ENCODE results near the gene CTNND1.

The CTNND1 gene

DNA sequence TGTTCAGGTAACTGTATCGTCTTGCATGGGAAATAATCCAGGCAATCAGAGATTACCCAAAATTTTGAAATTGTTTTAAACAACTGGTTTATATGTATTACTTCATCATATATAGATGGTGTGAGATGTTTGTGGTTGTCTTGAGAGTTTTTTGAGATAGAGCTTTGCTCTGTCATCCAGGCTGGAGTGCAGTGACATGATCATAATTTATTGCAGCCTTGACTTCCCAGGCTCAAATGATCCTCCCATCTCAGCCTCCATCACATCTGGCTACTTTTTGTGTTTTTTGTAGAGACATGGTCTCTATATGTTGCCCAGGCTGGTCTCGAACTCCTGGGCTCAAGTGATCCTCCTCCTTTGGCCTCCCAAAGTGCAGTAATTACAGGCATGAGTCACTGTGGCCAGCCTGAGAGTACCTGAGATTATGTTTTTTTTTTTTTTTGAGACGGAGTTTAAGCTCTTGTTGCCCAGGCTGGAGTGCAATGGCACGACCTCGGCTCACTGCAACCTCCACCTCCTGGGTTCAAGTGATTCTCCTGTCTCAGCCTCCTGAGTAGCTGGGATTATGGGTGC is 11.5 kb downstream of the CTNND1 start:
- Mint-ChIP-seq H3K4me1 (ENCODE audit: low read depth) (peaks cover 13% of the 10 kb centered on the region), H3K27me3 (ENCODE audit: low read depth) (no peaks in the 10 kb centered on the region), H3K27ac (no peak overlapping the region), H3K9me3 (no peaks in the 10 kb centered on the region), H3K36me3 (ENCODE audit: low read depth) (no peaks in the 10 kb centered on the region), H3K4me3 (no peak overlapping the region)
- no peak for DNase-seq (ENCODE audit: low spot score)

- peaks cover 19% of the 10 kb centered on the region for H3K4me1 Mint-ChIP-seq (ENCODE audit: low read depth)
- H3K27ac Mint-ChIP-seq: no peak overlapping the region
- peaks cover 2% of the 10 kb centered on the region for H3K27me3 Mint-ChIP-seq (ENCODE audit: low read depth)
- no peak overlapping the region for H3K4me3 Mint-ChIP-seq
- no peak for DNase-seq (ENCODE audit: low spot score)
- H3K9me3 Mint-ChIP-seq: no peaks in the 10 kb centered on the region
- no peaks in the 10 kb centered on the region for H3K36me3 Mint-ChIP-seq (ENCODE audit: low read depth)
These were observed 13.9 kb downstream of the CTNND1 start for GRCh38 chr11:57775491-57775890.

DNA sequence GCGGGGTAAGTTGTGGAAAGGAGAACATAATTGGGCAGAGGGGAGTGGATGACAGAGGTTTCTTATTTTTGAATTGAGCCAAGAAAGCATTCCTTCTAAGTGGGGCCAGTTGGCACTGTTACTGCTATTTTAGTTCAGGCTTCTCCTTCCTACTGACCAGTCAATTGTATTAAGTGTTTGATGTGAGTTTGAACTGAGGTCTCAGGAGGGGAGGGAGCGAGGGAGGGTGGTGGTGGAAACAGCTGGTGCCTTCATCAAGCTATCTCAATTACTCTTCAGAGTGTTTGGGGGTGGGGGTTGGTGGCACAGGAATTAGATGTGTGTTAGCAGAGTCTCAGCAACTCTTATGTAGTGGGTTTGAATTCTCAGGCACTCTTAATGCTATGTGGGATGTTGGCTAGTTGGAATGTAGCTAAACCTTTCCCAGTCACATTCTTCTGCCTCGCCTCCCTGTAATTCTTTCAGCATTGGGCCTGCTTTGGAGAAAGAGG is 14.5 kb downstream of the CTNND1 start:
- H3K4me1 Mint-ChIP-seq (ENCODE audit: low read depth): peaks cover 19% of the 10 kb centered on the region

DNA sequence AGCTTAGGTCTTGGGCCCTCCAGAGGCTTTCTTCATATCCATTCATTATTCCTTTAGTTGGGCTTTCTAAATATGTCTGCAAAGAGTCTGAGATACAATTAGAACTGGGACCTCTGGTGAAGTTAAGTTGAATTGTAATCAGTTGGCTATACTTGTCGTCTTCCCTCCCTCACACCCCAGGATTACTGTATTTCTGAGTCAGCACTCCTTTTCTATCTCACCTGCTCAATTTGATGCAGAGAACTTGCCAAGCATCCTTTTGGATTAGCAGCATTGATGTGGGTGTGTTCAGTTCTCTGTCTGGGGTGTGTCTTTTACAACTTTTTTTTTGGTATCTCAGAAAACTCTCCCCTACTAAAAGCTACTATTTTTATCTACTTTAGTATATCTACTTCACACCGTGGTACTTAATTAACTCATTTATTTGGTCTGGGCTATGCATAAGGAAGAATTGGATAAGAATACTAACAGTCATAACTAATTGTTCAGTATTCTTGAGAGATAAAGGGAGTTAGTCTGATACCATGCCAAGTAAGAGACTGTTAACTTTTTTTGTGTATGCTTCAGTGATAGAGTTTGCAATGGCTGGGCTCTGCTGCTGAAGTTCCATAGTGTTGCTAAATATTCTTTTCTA is 15.1 kb downstream of the CTNND1 start:
- DNase-seq (ENCODE audit: low spot score): no peak
- Mint-ChIP-seq H3K36me3 (ENCODE audit: low read depth) (no peaks in the 10 kb centered on the region), H3K27me3 (ENCODE audit: low read depth) (peaks cover 2% of the 10 kb centered on the region), H3K4me1 (ENCODE audit: low read depth) (peaks cover 25% of the 10 kb centered on the region), H3K27ac (no peak overlapping the region), H3K9me3 (no peaks in the 10 kb centered on the region), H3K4me3 (no peak overlapping the region)

More for the DNA sequence above, 14.5 kb downstream of the CTNND1 start:
- H3K27me3 Mint-ChIP-seq (ENCODE audit: low read depth): peaks cover 2% of the 10 kb centered on the region
- H3K27ac Mint-ChIP-seq: no peak overlapping the region
- DNase-seq (ENCODE audit: low spot score): no peak
- no peaks in the 10 kb centered on the region for H3K36me3 Mint-ChIP-seq (ENCODE audit: low read depth)
- H3K9me3 Mint-ChIP-seq: no peaks in the 10 kb centered on the region
- no peak overlapping the region for H3K4me3 Mint-ChIP-seq

DNA sequence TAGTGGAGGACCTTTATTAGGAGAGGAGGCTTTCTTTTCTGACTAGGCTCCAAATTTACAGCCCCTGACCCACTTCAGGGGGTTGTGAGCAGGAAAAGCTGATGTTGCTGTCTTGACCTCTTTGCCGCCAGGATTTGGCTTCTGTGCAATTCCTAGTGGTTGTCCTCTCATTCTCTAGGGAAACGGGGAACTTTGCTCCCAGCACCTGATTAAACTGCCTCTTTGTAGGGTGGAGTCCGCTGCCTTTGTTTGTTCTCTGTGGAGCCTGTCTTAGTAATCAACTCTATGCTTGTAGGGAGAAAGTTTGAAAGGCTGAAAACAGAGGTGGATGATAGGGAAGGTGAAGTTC is 16.3 kb downstream of the CTNND1 start:
- Mint-ChIP-seq H3K27me3 (ENCODE audit: low read depth) (peaks cover 2% of the 10 kb centered on the region), H3K9me3 (no peaks in the 10 kb centered on the region), H3K4me1 (ENCODE audit: low read depth) (peaks cover 23% of the 10 kb centered on the region), H3K27ac (no peak overlapping the region), H3K4me3 (no peak overlapping the region), H3K36me3 (ENCODE audit: low read depth) (no peaks in the 10 kb centered on the region)
- no peak for DNase-seq (ENCODE audit: low spot score)

- Mint-ChIP-seq H3K4me3 (no peak overlapping the region), H3K9me3 (no peaks in the 10 kb centered on the region), H3K27me3 (ENCODE audit: low read depth) (peaks cover 2% of the 10 kb centered on the region), H3K36me3 (ENCODE audit: low read depth) (no peaks in the 10 kb centered on the region), H3K4me1 (ENCODE audit: low read depth) (peaks cover 23% of the 10 kb centered on the region), H3K27ac (no peak overlapping the region)
- DNase-seq (ENCODE audit: low spot score): no peak
These were observed 16.9 kb downstream of the CTNND1 start for GRCh38 chr11:57778318-57779037.

DNA sequence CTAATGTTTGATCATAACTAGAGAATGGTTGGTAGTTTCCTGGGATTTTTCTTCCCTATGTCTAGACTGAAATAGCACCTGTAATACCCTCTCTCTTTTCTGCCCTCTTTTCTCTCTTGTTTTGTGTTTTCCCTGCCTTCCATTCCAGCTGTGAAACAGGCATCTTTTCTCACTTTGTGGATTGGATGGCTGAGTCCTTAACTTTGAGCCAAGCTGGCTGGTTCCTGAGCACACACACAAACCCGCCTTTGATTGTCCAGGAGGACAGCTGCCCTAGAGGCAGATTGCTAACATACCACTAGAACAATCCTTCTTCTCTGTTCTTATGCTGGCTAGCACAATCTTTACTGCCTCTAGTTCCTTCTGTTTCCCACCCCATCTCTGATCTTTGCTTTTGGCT is 17.7 kb downstream of the CTNND1 start:
- Mint-ChIP-seq H3K4me1 (ENCODE audit: low read depth) (peaks cover 21% of the 10 kb centered on the region), H3K27ac (no peak overlapping the region), H3K4me3 (no peak overlapping the region), H3K27me3 (ENCODE audit: low read depth) (peaks cover 2% of the 10 kb centered on the region), H3K9me3 (no peaks in the 10 kb centered on the region), H3K36me3 (ENCODE audit: low read depth) (no peaks in the 10 kb centered on the region)
- DNase-seq (ENCODE audit: low spot score): no peak

GRCh38 chr11:57781529-57781943 is 19.9 kb downstream of the CTNND1 start:
- no peaks in the 10 kb centered on the region for H3K9me3 Mint-ChIP-seq
- no peaks in the 10 kb centered on the region for H3K36me3 Mint-ChIP-seq (ENCODE audit: low read depth)
- no peak overlapping the region for H3K27ac Mint-ChIP-seq
- peaks cover 2% of the 10 kb centered on the region for H3K27me3 Mint-ChIP-seq (ENCODE audit: low read depth)
- DNase-seq (ENCODE audit: low spot score): no peak
- peaks cover 15% of the 10 kb centered on the region for H3K4me1 Mint-ChIP-seq (ENCODE audit: low read depth)
- H3K4me3 Mint-ChIP-seq: no peak overlapping the region

- Mint-ChIP-seq H3K9me3 (no peaks in the 10 kb centered on the region), H3K4me1 (ENCODE audit: low read depth) (peaks cover 15% of the 10 kb centered on the region), H3K36me3 (ENCODE audit: low read depth) (no peaks in the 10 kb centered on the region), H3K27me3 (ENCODE audit: low read depth) (no peaks in the 10 kb centered on the region), H3K4me3 (no peak overlapping the region), H3K27ac (no peak overlapping the region)
- no peak for DNase-seq (ENCODE audit: low spot score)
These were observed 23.5 kb downstream of the CTNND1 start for GRCh38 chr11:57785072-57785471.

GRCh38 chr11:57786436-57786835 is 24.8 kb downstream of the CTNND1 start:
- no peaks in the 10 kb centered on the region for H3K36me3 Mint-ChIP-seq (ENCODE audit: low read depth)
- no peaks in the 10 kb centered on the region for H3K27me3 Mint-ChIP-seq (ENCODE audit: low read depth)
- H3K4me1 Mint-ChIP-seq (ENCODE audit: low read depth): peaks cover 19% of the 10 kb centered on the region
- no peaks in the 10 kb centered on the region for H3K9me3 Mint-ChIP-seq
- DNase-seq (ENCODE audit: low spot score): no peak
- H3K27ac Mint-ChIP-seq: no peak overlapping the region
- H3K4me3 Mint-ChIP-seq: no peak overlapping the region

- peaks cover 22% of the 10 kb centered on the region for H3K4me1 Mint-ChIP-seq (ENCODE audit: low read depth)
- H3K27ac Mint-ChIP-seq: no peak overlapping the region
- no peaks in the 10 kb centered on the region for H3K27me3 Mint-ChIP-seq (ENCODE audit: low read depth)
- no peak for DNase-seq (ENCODE audit: low spot score)
- no peaks in the 10 kb centered on the region for H3K36me3 Mint-ChIP-seq (ENCODE audit: low read depth)
- H3K4me3 Mint-ChIP-seq: no peak overlapping the region
- no peaks in the 10 kb centered on the region for H3K9me3 Mint-ChIP-seq
These were observed 25.5 kb downstream of the CTNND1 start for GRCh38 chr11:57787006-57787604.

DNA sequence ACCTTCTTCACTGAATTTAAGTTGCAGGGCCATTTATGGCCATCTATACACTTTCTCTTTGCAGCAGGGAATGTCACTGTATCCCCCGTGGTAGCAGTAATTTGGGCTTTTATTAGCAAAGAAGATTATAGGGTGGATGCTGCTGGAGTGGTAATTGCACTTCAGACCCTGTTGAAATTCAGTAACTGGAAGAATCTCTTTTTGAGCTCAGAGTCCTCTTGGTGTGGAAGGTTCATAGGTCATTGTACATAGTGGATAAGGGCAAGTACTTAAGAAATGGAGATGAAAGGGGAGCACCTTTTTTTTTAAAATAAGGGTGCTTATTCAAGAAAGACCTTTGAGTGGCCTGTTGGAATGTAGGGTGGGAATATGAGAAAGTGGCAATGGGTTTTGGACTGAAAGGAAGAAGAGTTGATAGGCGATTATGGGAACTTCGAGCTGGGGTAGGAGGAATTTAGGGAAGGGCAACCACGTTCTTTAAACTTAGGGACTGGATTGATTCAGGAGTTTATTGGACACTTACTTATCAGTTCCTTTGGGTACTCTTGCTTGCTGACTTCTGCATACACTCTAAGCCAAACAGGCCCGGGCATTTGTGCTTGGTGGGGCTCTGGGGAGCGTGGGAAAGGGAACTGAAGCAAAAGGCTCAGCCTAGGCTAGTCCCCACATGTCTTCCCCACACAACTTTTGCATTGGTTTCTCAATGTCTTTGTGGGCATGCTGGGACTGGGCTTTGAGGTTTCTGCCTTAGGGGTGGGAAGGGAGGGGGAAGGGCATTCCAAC is 26.5 kb downstream of the CTNND1 start:
- no peaks in the 10 kb centered on the region for H3K27me3 Mint-ChIP-seq (ENCODE audit: low read depth)
- no peak overlapping the region for H3K4me3 Mint-ChIP-seq
- H3K4me1 Mint-ChIP-seq (ENCODE audit: low read depth): peaks cover 30% of the 10 kb centered on the region
- H3K27ac Mint-ChIP-seq: no peak overlapping the region
- no peak for DNase-seq (ENCODE audit: low spot score)
- no peaks in the 10 kb centered on the region for H3K36me3 Mint-ChIP-seq (ENCODE audit: low read depth)
- no peaks in the 10 kb centered on the region for H3K9me3 Mint-ChIP-seq

- no peak overlapping the region for H3K4me3 Mint-ChIP-seq
- H3K4me1 Mint-ChIP-seq (ENCODE audit: low read depth): peaks cover 36% of the 10 kb centered on the region
- H3K9me3 Mint-ChIP-seq: no peaks in the 10 kb centered on the region
- no peaks in the 10 kb centered on the region for H3K36me3 Mint-ChIP-seq (ENCODE audit: low read depth)
- no peaks in the 10 kb centered on the region for H3K27me3 Mint-ChIP-seq (ENCODE audit: low read depth)
- H3K27ac Mint-ChIP-seq: no peak overlapping the region
- no peak for DNase-seq (ENCODE audit: low spot score)
These were observed 27.1 kb downstream of the CTNND1 start for GRCh38 chr11:57788703-57789088.

Measured in T-helper 2 cell treated with Interferon-gamma antibody and Interleukin-4, amounts not matched to agents 5 μg/mL and 100 μg/mL, for 36 hours (primary cell).